ENCODE data around the gene PDIA2.
"Not testable (repeated sequence)": the region's sequence is repeated elsewhere in the genome, so short reads cannot be mapped to it uniquely, and the experiment has no call there.

The PDIA2 gene

GRCh38 chr16:301950-302349 lies 19.0 kb downstream of the PDIA2 start:
- DNase-seq = no peak

GRCh38 chr16:303760-304505 lies 21.0 kb downstream of the PDIA2 start:
- DNase-seq = no peak

GRCh38 chr16:305916-306626 lies 23.1 kb downstream of the PDIA2 start:
- DNase-seq = no peak

GRCh38 chr16:306911-307370 lies 24.0 kb downstream of the PDIA2 start:
- DNase-seq = no peak

GRCh38 chr16:307691-308312 lies 24.8 kb downstream of the PDIA2 start:
- no peak for DNase-seq

- no peak for DNase-seq
Observed at GRCh38 chr16:309476-309875, 26.5 kb downstream of the PDIA2 start.

GRCh38 chr16:311725-312124 lies 28.8 kb downstream of the PDIA2 start:
- no peak for DNase-seq

GRCh38 chr16:314351-314750 lies 31.4 kb downstream of the PDIA2 start:
- no peak for DNase-seq

- DNase-seq = no peak
Observed at GRCh38 chr16:314795-315299, 31.9 kb downstream of the PDIA2 start.

- no peak for DNase-seq
Observed at GRCh38 chr16:316741-317464, 33.9 kb downstream of the PDIA2 start.

GRCh38 chr16:317583-317982 lies 34.6 kb downstream of the PDIA2 start:
- no peak for DNase-seq

- DNase-seq = no peak
Observed at GRCh38 chr16:318628-319027, 35.7 kb downstream of the PDIA2 start.

GRCh38 chr16:320206-320605 lies 37.2 kb downstream of the PDIA2 start:
- no peak for DNase-seq

- DNase-seq = no peak
Observed at GRCh38 chr16:321532-321931, 38.6 kb downstream of the PDIA2 start.

GRCh38 chr16:322476-323143 lies 39.6 kb downstream of the PDIA2 start:
- no peak for DNase-seq

- no peak for DNase-seq
Observed at GRCh38 chr16:324201-324450, 41.2 kb downstream of the PDIA2 start.

GRCh38 chr16:324451-325334 lies 41.7 kb downstream of the PDIA2 start:
- peak; percentile 64 for DNase-seq

- no peak for DNase-seq
Observed at GRCh38 chr16:325375-326145, 42.6 kb downstream of the PDIA2 start.

GRCh38 chr16:330741-331140 lies 47.8 kb downstream of the PDIA2 start:
- no peak for DNase-seq

- DNase-seq = not testable (repeated sequence)
Observed at GRCh38 chr16:331181-331814, 48.3 kb downstream of the PDIA2 start.
